Smooth muscle cell (in vitro differentiated cells): ENCODE results near the gene SOS1. TPM values are rescaled to one million over a fixed set of nuclear protein-coding genes. Genes with fewer than 3 reads are reported as not detected.

Experiments
- DNase-seq: peaks from one replicate; lab custom pipeline; 2025; ENCODE audit not compliant: unreplicated experiment; lab: John Stamatoyannopoulos, UW
- H2AFZ ChIP-seq: fragments of 200-600 bp; sonication (generic); 2 replicates; pipeline ENCODE4 v1.6.0; 2016; ENCODE audit warnings: antibody characterized with exemption, low read depth, mild to moderate bottlenecking
- H3F3A ChIP-seq: fragments of 200-600 bp; sonication (generic); 2 replicates; pipeline ENCODE4 v1.6.0; 2017; ENCODE audit warnings: antibody characterized with exemption, low read depth
- H3K27ac ChIP-seq: fragments of 200-600 bp; sonication (generic); 2 replicates; pipeline ENCODE4 v1.5.1; 2016; ENCODE audit warnings: low read depth, mild to moderate bottlenecking
- H3K27me3 ChIP-seq: fragments of 200-600 bp; sonication (generic); 2 replicates; pipeline ENCODE4 v1.6.1; 2016; ENCODE audit warnings: low read depth, mild to moderate bottlenecking
- H3K36me3 ChIP-seq: fragments of 200-600 bp; sonication (generic); 2 replicates; pipeline ENCODE4 v1.5.1; 2016; ENCODE audit warnings: low read depth
- H3K4me1 ChIP-seq: fragments of 200-600 bp; sonication (generic); 2 replicates; pipeline ENCODE4 v1.5.1; 2016; ENCODE audit warnings: low read depth
- H3K4me2 ChIP-seq: fragments of 200-600 bp; sonication (generic); 2 replicates; pipeline ENCODE4 v1.6.0; 2016; ENCODE audit warnings: mild to moderate bottlenecking
- H3K4me3 ChIP-seq: fragments of 200-600 bp; sonication (generic); 2 replicates; pipeline ENCODE4 v1.5.1; 2016; ENCODE audit warnings: mild to moderate bottlenecking
- H3K79me2 ChIP-seq: fragments of 200-600 bp; sonication (generic); 2 replicates; pipeline ENCODE4 v1.6.0; 2016; ENCODE audit warnings: low read depth, mild to moderate bottlenecking
- H3K9ac ChIP-seq: fragments of 200-600 bp; sonication (generic); 2 replicates; pipeline ENCODE4 v1.6.0; 2016; ENCODE audit warnings: low read depth
- H3K9me3 ChIP-seq: fragments of 200-600 bp; sonication (generic); replicated peaks from 2 replicates; pipeline ENCODE4 v1.5.1; 2016; ENCODE audit warnings: low read depth
- H4K20me1 ChIP-seq: fragments of 200-600 bp; sonication (generic); 2 replicates; pipeline ENCODE4 v1.6.0; 2016; ENCODE audit warnings: low read depth
- WGBS: methylation state at CpG from one replicate; pipeline ENCODE4 v1.1.7; 2016; ENCODE audit warnings: low lambda C conversion rate; 5-methylcytosine and 5-hydroxymethylcytosine counted together
- polyA plus RNA-seq: library from polyadenylated mRNA; unstranded; fragments of >200 nt; fragmentation: Nextera tagmentation; extraction: Ambion mirVana; gene quantifications from 2 replicates; pipeline ENCODE4 v1.2.1, GENCODE V29; 2016
- total RNA-seq: library from RNA; depleted of rRNA; stranded (reverse); fragments of >200 nt; gene quantifications from 2 replicates; pipeline ENCODE4 v1.2.3, GENCODE V29; 2014
- TF ChIP-seq, protein P1 (sequence below): fragments of 200-600 bp; sonication (generic); IDR thresholded peaks from 2 replicates; pipeline ENCODE4 v1.5.1; 2017; ENCODE audit warnings: borderline replicate concordance, mild to moderate bottlenecking, antibody characterized with exemption; ENCODE audit not compliant: insufficient read depth, poor library complexity, severe bottlenecking

Gene SOS1
- total and polyA plus RNA-seq, 2 experiments from 2014 or later, result 8.4 to 34.0 TPM

DNA sequence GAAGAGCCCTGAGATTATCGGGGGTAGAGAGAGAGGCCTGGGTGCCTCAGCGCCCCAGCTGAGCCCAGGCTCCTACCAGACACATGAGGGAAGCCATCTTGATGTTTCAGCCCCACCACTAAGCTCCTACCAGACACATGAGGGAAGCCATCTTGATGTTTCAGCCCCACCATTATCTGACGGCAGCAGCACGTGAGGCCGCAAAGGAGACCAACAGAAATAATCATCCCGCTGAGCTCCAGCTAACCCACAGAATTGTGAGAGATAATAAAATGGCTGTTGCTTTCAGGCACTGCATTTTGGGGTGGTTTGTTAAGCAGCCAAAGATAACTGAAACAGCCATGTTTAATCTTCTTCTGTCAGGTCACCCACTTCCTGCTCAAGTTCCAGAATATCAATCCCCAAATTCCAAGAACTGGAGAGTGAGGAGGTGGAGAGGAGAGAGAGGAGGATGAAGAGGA is 29.3 kb upstream of the SOS1 start:
- no peaks in the 10 kb centered on the region for H3K79me2 ChIP-seq
- DNase-seq, result no peak

DNA sequence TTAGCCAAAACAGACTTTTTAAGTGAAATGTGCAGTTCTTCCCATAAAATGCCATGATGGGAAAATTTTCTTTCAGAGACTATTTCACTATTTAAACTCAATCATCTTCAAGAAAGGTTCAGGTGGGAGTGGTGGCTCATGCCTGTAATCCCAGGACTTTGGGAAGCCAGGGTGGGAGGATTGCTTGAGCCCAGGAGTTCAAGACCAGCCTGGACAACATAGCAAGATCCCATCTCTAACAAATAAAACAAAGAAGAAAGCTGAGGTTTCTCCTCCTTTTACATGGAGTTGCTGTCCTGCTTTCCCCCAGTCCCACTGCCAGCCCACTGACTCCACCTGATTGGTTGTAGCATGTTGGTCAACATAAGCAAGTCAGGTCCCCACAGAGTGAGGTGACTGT is 25.8 kb upstream of the SOS1 start:
- Histone ChIP-seq H3K36me3 (no peaks in the 10 kb centered on the region), H2AFZ (no peak overlapping the region), H3K4me2 (no peak overlapping the region), H3K79me2 (no peaks in the 10 kb centered on the region), H3K9me3 (no peaks in the 10 kb centered on the region), H3K9ac (no peak overlapping the region), H4K20me1 (no peaks in the 10 kb centered on the region), H3K27ac (no peak overlapping the region), H3F3A (no peaks in the 10 kb centered on the region), H3K4me1 (no peaks in the 10 kb centered on the region), H3K4me3 (no peak overlapping the region), H3K27me3 (no peaks in the 10 kb centered on the region)
- DNase-seq, result no peak
- TF ChIP-seq, protein P1, sequence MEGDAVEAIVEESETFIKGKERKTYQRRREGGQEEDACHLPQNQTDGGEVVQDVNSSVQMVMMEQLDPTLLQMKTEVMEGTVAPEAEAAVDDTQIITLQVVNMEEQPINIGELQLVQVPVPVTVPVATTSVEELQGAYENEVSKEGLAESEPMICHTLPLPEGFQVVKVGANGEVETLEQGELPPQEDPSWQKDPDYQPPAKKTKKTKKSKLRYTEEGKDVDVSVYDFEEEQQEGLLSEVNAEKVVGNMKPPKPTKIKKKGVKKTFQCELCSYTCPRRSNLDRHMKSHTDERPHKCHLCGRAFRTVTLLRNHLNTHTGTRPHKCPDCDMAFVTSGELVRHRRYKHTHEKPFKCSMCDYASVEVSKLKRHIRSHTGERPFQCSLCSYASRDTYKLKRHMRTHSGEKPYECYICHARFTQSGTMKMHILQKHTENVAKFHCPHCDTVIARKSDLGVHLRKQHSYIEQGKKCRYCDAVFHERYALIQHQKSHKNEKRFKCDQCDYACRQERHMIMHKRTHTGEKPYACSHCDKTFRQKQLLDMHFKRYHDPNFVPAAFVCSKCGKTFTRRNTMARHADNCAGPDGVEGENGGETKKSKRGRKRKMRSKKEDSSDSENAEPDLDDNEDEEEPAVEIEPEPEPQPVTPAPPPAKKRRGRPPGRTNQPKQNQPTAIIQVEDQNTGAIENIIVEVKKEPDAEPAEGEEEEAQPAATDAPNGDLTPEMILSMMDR, result no peak

More for the DNA sequence above, 29.3 kb upstream of the SOS1 start:
- Histone ChIP-seq H3K4me1 (no peaks in the 10 kb centered on the region), H3K27ac (no peak overlapping the region), H3K9me3 (no peaks in the 10 kb centered on the region), H3K9ac (no peak overlapping the region), H2AFZ (no peak overlapping the region), H4K20me1 (no peaks in the 10 kb centered on the region), H3K4me3 (no peak overlapping the region), H3K36me3 (no peaks in the 10 kb centered on the region), H3K27me3 (no peaks in the 10 kb centered on the region), H3K4me2 (no peak overlapping the region), H3F3A (no peaks in the 10 kb centered on the region)
- TF ChIP-seq, protein P1, result no peak
- WGBS, result 90% methylated on average over 6 of the region's 6 CpGs

DNA sequence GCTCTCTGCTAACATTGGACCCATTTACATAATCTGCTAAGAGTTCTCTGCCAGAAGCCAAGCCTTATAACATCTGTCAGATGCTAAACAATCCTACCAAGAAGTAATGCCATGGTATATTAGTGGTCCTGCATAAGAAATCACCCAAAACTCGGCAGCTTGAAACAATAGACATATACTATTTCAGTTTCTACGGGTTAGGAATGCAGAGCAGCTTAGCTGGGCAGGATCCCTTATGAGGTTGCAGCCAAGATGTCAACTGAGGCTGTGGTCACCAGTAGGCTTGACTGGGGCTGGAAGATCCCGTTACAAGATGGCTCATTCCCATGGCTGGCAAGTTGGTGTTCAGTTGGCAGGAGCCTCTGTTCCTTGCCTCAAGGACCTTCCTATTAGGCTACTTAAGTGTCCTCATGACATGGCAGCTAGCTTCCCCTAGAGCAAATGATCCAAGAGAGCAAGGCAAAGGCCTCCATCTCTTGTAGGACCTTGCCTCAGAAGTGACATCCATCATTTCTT is 25.1 kb upstream of the SOS1 start:
- H3K27me3 ChIP-seq, result no peaks in the 10 kb centered on the region
- H3K27ac ChIP-seq, result no peak overlapping the region
- no peak for DNase-seq
- H3F3A ChIP-seq, result no peaks in the 10 kb centered on the region
- H3K4me3 ChIP-seq, result no peak overlapping the region
- H3K4me2 ChIP-seq, result no peak overlapping the region
- H3K9me3 ChIP-seq, result no peaks in the 10 kb centered on the region
- H3K36me3 ChIP-seq, result no peaks in the 10 kb centered on the region
- 90% methylated on average over 3 of the region's 3 CpGs for WGBS
- no peaks in the 10 kb centered on the region for H3K4me1 ChIP-seq
- no peaks in the 10 kb centered on the region for H4K20me1 ChIP-seq
- no peak overlapping the region for H3K9ac ChIP-seq
- TF ChIP-seq, protein P1, result no peak
- no peaks in the 10 kb centered on the region for H3K79me2 ChIP-seq
- H2AFZ ChIP-seq, result no peak overlapping the region

DNA sequence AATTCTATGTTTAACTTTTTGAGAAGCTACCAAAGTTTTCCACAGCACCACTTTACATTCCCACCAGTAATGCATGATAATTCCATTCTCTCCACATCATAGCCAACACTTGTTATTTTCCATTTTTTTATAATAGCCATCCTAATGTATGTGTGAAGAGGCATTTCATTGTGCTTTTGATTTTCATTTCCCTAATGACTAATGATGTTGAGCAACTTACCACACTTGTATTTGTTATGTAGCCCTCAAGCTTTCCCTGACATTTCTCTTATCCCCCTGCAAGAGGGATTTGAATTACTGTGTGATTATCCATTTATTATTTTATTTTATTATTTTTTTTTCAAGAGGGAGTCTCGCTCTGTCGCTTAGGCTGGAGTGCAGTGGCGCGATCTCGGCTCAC is 23.6 kb upstream of the SOS1 start:
- TF ChIP-seq, protein P1, result no peak
- Histone ChIP-seq H2AFZ (no peak overlapping the region), H3K27ac (no peak overlapping the region), H3K36me3 (no peaks in the 10 kb centered on the region), H3K79me2 (no peaks in the 10 kb centered on the region), H3K4me3 (no peak overlapping the region), H3K27me3 (no peaks in the 10 kb centered on the region), H3K4me2 (no peak overlapping the region), H3K9me3 (no peaks in the 10 kb centered on the region), H3F3A (no peaks in the 10 kb centered on the region), H3K4me1 (no peaks in the 10 kb centered on the region), H3K9ac (no peak overlapping the region), H4K20me1 (no peaks in the 10 kb centered on the region)
- DNase-seq, result no peak
- 96% methylated on average over 5 of the region's 5 CpGs for WGBS
